HCT116 (cell line): ENCODE data around the gene PDE6G. TPM values are rescaled to one million over a fixed set of nuclear protein-coding genes. Genes with fewer than 3 reads are reported as not detected.

Experiments used
- ATAC-seq: fragments of 200-7000 bp; cut with Tn5 transposase; 2 replicates; pipeline ENCODE4 v1.9.1; 2020; ENCODE audit warnings: mild to moderate bottlenecking, moderate library complexity
- BruUV-seq: library from RNA; stranded (reverse); fragments of 400-500 nt; replicated peaks from 2 replicates; lab custom pipeline; 2021; lab: Mats Ljungman, UMichigan
- CTCF ChIA-PET: fragments of 300-600 bp; sonication (Branson Sonifier 250); formaldehyde crosslinking; loops from one replicate; lab custom pipeline; 2021; ENCODE audit warnings: antibody characterized with exemption; lab: Charles Lee
- POLR2A ChIA-PET: fragments of 300-600, 350-600 bp; sonication (Branson Sonifier 250); formaldehyde crosslinking; loops from one replicate; lab custom pipeline; 2021; ENCODE audit warnings: antibody characterized with exemption; lab: Charles Lee
- RAD21 ChIA-PET, 2 experiments: fragments of 300-600 bp; sonication (Branson Sonifier 250); formaldehyde crosslinking; loops; one replicate each; lab custom pipeline; 2023; ENCODE audit warnings: low total read pairs in 2 of 2; ENCODE audit not compliant: uncharacterized antibody in 2 of 2, unreplicated experiment in 2 of 2, low non-redundant PET in 1 of 2; lab: Charles Lee
- DNase-seq: peaks from one replicate; pipeline ENCODE4 v3.0.0-alpha.2; 2010; ENCODE audit warnings: low read depth, low spot score
- H2AFZ ChIP-seq: fragments of 200-600 bp; shearing (Covaris generic), sonication (generic); 2 replicates; pipeline ENCODE4 v1.6.1; 2017; ENCODE audit warnings: low read depth, mixed run types, mixed read lengths, antibody characterized with exemption, low read length; ENCODE audit not compliant: poor library complexity, severe bottlenecking
- H3K27ac ChIP-seq: 2 replicates; pipeline ENCODE4 v1.5.1; 2012; ENCODE audit warnings: low read depth, low read length
- H3K27me3 ChIP-seq: fragments of 200-600 bp; sonication (generic); 2 replicates; pipeline ENCODE4 v1.6.1; 2016; ENCODE audit warnings: mixed run types, low read length, mixed read lengths; ENCODE audit not compliant: insufficient read depth
- H3K36me3 ChIP-seq, 2 experiments: fragments of 200-500 bp in 1 of 2; fragments of 200-600 bp in 1 of 2; sonication (Bioruptor generic) in 1 of 2; sonication (generic) in 1 of 2; 2 replicates each; pipeline versions ENCODE4 v1.5.1 to v1.6.1; 2014 to 2016; ENCODE audit warnings: low read length in 2 of 2, inconsistent platforms in 1 of 2, mixed read lengths in 1 of 2, mixed run types in 1 of 2; ENCODE audit not compliant: insufficient read depth in 2 of 2, control insufficient read depth in 1 of 2
- H3K4me1 ChIP-seq, 2 experiments: fragments of 200-600 bp in 1 of 2; sonication (generic) in 1 of 2; 2 replicates each; pipeline versions ENCODE4 v1.5.1 to v1.6.1; 2012 to 2017; ENCODE audit warnings: low read length in 2 of 2, inconsistent platforms in 1 of 2, mild to moderate bottlenecking in 1 of 2, mixed read lengths in 1 of 2, mixed run types in 1 of 2, moderate library complexity in 1 of 2; ENCODE audit not compliant: insufficient read depth in 2 of 2, control insufficient read depth in 1 of 2
- H3K4me2 ChIP-seq: fragments of 200-600 bp; sonication (generic); 2 replicates; pipeline ENCODE4 v1.6.1; 2017; ENCODE audit warnings: mixed run types, low read length, mixed read lengths
- H3K4me3 ChIP-seq, 2 experiments: fragments of 200-600 bp in 1 of 2; sonication (generic) in 1 of 2; replicated peaks in 1 of 2; 2 replicates each; pipeline ENCODE4 v1.5.1; 2011 to 2016; ENCODE audit warnings: low read length in 2 of 2, control low read depth in 1 of 2, low read depth in 1 of 2, mild to moderate bottlenecking in 1 of 2, mixed read lengths in 1 of 2, mixed run types in 1 of 2
- H3K79me2 ChIP-seq: fragments of 200-600 bp; sonication (generic); 2 replicates; pipeline ENCODE4 v1.6.1; 2017; ENCODE audit warnings: mild to moderate bottlenecking, mixed run types, low read length, moderate library complexity, mixed read lengths; ENCODE audit not compliant: insufficient read depth
- H3K9ac ChIP-seq: fragments of 200-600 bp; sonication (generic); 2 replicates; pipeline ENCODE4 v1.6.1; 2016; ENCODE audit warnings: low read length, mixed read lengths
- H3K9me2 ChIP-seq: fragments of 200-600 bp; sonication (generic), shearing (Covaris generic); 2 replicates; pipeline ENCODE4 v1.6.1; 2017; ENCODE audit warnings: mixed run types, mild to moderate bottlenecking, moderate library complexity; ENCODE audit not compliant: insufficient read depth
- H3K9me3 ChIP-seq, 2 experiments: fragments of 200-500 bp in 1 of 2; fragments of 200-600 bp in 1 of 2; sonication (Bioruptor generic) in 1 of 2; sonication (generic) in 1 of 2; 2 replicates each; pipeline ENCODE4 v1.6.1; 2014 to 2017; ENCODE audit warnings: low read length in 2 of 2, mixed read lengths in 2 of 2, inconsistent platforms in 1 of 2, low read depth in 1 of 2, mild to moderate bottlenecking in 1 of 2, mixed run types in 1 of 2, moderate library complexity in 1 of 2; ENCODE audit not compliant: control insufficient read depth in 1 of 2, insufficient read depth in 1 of 2
- H4K20me1 ChIP-seq: fragments of 200-600 bp; sonication (generic), shearing (Covaris generic); 2 replicates; pipeline ENCODE4 v1.6.1; 2017; ENCODE audit warnings: mixed run types, mild to moderate bottlenecking, moderate library complexity; ENCODE audit not compliant: insufficient read depth
- CEBPB ChIP-seq: IDR thresholded peaks from 2 replicates; pipeline ENCODE4 v1.6.1; 2012; ENCODE audit warnings: low read depth
- EGR1 ChIP-seq: IDR thresholded peaks from 2 replicates; pipeline ENCODE4 v1.6.1; 2012; ENCODE audit warnings: low read depth
- EZH2 ChIP-seq: fragments of 200-600 bp; sonication (generic); IDR thresholded peaks from 2 replicates; pipeline ENCODE4 v1.6.1; 2017; ENCODE audit warnings: antibody characterized with exemption, mixed run types
- EZH2phosphoT487 ChIP-seq: fragments of 200-600 bp; IDR thresholded peaks from 2 replicates; pipeline ENCODE4 v1.6.1; 2018; ENCODE audit warnings: antibody characterized with exemption, borderline replicate concordance
- FOSL1 ChIP-seq: IDR thresholded peaks from 2 replicates; pipeline ENCODE4 v1.6.1; 2012; ENCODE audit warnings: low read depth
- POLR2A ChIP-seq: IDR thresholded peaks from 2 replicates; pipeline ENCODE4 v1.7.0; 2011; ENCODE audit warnings: borderline replicate concordance; ENCODE audit not compliant: insufficient read depth, insufficient read length; ENCODE audit errors: extremely low read depth
- POLR2AphosphoS5 ChIP-seq: IDR thresholded peaks from 2 replicates; pipeline ENCODE4 v1.6.1; 2011; ENCODE audit warnings: mild to moderate bottlenecking, low read depth, low read length, moderate library complexity
- SIN3A ChIP-seq: IDR thresholded peaks from 2 replicates; pipeline ENCODE4 v1.6.1; 2012; ENCODE audit warnings: low read depth
- SRF ChIP-seq: IDR thresholded peaks from 2 replicates; pipeline ENCODE4 v1.6.1; 2012; ENCODE audit warnings: low read depth
- ZFX ChIP-seq: fragments of 450-650 bp; IDR thresholded peaks from 2 replicates; pipeline ENCODE4 v1.6.1; 2017
- ZNF274 ChIP-seq: fragments of 200-500 bp; sonication (Bioruptor generic); IDR thresholded peaks from 2 replicates; pipeline ENCODE4 v1.6.1; 2014; ENCODE audit warnings: mild to moderate bottlenecking, low read depth, low read length, inconsistent platforms
- intact Hi-C: fragments of 100-400 bp; cut with micrococcal nuclease; formaldehyde crosslinking; loops from 2 replicates; pipeline ENCODE4 v1.10.0; 2022
- total RNA-seq: library from RNA; stranded (reverse); gene quantifications from one replicate; pipeline ENCODE4 v1.2.1, GENCODE V29; 2021; ENCODE audit not compliant: unreplicated experiment
- TF ChIP-seq, protein P1 (sequence below): IDR thresholded peaks from 2 replicates; pipeline ENCODE4 v1.6.1; 2012
- TF ChIP-seq, protein P2 (sequence below): IDR thresholded peaks from 2 replicates; pipeline ENCODE4 v1.6.1; 2011; ENCODE audit warnings: mild to moderate bottlenecking, low read length, moderate library complexity; ENCODE audit not compliant: insufficient replicate concordance; ENCODE audit errors: extremely low read depth
- TF ChIP-seq, protein P3 (sequence below), 3 experiments: fragments of 200-600 bp in 1 of 3; sonication (generic) in 1 of 3; IDR thresholded peaks in 2 of 3; conservative IDR thresholded peaks in 1 of 3; 2 replicates each; pipeline ENCODE4 v1.5.1; 2012 to 2017; ENCODE audit warnings: low read depth in 2 of 3, low read length in 2 of 3, antibody characterized with exemption in 1 of 3, borderline replicate concordance in 1 of 3, control low read depth in 1 of 3, mild to moderate bottlenecking in 1 of 3, mixed read lengths in 1 of 3, mixed run types in 1 of 3, moderate library complexity in 1 of 3; ENCODE audit not compliant: insufficient read depth in 1 of 3
- TF ChIP-seq, protein P4 (sequence below): IDR thresholded peaks from 2 replicates; pipeline ENCODE4 v1.6.1; 2012
- TF ChIP-seq, protein P5 (sequence below): IDR thresholded peaks from 2 replicates; pipeline ENCODE4 v1.6.1; 2012; ENCODE audit warnings: low read depth

PDE6G gene
- total RNA-seq, 1 experiment from 2014 or later, result not detected

DNA sequence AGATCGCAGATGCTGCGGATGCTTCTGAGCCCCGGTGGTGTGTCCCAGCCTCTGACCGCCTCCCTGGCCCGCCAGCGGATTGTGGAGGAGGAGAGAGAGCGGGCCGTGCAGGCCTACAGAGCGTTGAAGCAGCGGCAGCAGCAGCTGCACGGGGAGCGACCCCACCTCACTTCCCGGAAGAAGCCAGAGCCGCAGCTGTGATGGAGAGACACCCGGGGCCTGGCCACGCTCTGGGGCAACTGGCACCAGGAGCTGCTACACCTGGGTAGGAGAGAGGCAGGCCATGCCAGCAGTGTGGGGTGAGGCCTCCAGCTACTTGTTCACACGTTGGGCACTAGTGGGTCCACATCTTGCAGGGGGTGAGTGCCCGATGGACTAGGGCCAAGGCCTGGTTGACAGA is 16.2 kb upstream of the PDE6G start:
- H3K36me3 ChIP-seq, result peaks cover 40 to 59% of the 10 kb centered on the region in 2 experiments
- ATAC-seq (no peak), DNase-seq (no peak)
- H3K4me3 ChIP-seq, result no peak overlapping the region
- H3K9me3 ChIP-seq, result no peaks in the 10 kb centered on the region
- H3K9me2 ChIP-seq, result no peaks in the 10 kb centered on the region
- H2AFZ ChIP-seq, result no peak overlapping the region
- H3K79me2 ChIP-seq, result peaks cover 53% of the 10 kb centered on the region
- H4K20me1 ChIP-seq, result peaks cover 3% of the 10 kb centered on the region; the same call in 1 of the 2 replicates
- ChIA-PET RAD21 (no interaction called here), POLR2A (interaction anchor here (0.7 kb wide), 1 partner anchor 11 kb away, joined by 3 read pairs; the partner anchor contains the start of genes ARL16 and HGS), CTCF (no interaction called here)
- H3K27me3 ChIP-seq, result no peaks in the 10 kb centered on the region
- no peak overlapping the region for H3K27ac ChIP-seq
- BruUV-seq, result no TSS peak
- no peak overlapping the region for H3K9ac ChIP-seq
- no peak overlapping the region for H3K4me2 ChIP-seq
- peaks cover 9% of the 10 kb centered on the region in 2 experiments for H3K4me1 ChIP-seq
- no peak for TF ChIP-seq ZFX
- no peak for TF ChIP-seq ZNF274
- TF ChIP-seq, protein P1, sequence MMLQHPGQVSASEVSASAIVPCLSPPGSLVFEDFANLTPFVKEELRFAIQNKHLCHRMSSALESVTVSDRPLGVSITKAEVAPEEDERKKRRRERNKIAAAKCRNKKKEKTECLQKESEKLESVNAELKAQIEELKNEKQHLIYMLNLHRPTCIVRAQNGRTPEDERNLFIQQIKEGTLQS, result no peak
- no peak for TF ChIP-seq POLR2A
- no peak for TF ChIP-seq SRF
- no peak for TF ChIP-seq FOSL1
- TF ChIP-seq EZH2, result no peak
- no peak for TF ChIP-seq POLR2AphosphoS5
- TF ChIP-seq, protein P2, sequence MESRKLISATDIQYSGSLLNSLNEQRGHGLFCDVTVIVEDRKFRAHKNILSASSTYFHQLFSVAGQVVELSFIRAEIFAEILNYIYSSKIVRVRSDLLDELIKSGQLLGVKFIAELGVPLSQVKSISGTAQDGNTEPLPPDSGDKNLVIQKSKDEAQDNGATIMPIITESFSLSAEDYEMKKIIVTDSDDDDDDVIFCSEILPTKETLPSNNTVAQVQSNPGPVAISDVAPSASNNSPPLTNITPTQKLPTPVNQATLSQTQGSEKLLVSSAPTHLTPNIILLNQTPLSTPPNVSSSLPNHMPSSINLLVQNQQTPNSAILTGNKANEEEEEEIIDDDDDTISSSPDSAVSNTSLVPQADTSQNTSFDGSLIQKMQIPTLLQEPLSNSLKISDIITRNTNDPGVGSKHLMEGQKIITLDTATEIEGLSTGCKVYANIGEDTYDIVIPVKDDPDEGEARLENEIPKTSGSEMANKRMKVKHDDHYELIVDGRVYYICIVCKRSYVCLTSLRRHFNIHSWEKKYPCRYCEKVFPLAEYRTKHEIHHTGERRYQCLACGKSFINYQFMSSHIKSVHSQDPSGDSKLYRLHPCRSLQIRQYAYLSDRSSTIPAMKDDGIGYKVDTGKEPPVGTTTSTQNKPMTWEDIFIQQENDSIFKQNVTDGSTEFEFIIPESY, result no peak
- TF ChIP-seq EZH2phosphoT487, result no peak
- TF ChIP-seq EGR1, result no peak
- TF ChIP-seq, protein P3, sequence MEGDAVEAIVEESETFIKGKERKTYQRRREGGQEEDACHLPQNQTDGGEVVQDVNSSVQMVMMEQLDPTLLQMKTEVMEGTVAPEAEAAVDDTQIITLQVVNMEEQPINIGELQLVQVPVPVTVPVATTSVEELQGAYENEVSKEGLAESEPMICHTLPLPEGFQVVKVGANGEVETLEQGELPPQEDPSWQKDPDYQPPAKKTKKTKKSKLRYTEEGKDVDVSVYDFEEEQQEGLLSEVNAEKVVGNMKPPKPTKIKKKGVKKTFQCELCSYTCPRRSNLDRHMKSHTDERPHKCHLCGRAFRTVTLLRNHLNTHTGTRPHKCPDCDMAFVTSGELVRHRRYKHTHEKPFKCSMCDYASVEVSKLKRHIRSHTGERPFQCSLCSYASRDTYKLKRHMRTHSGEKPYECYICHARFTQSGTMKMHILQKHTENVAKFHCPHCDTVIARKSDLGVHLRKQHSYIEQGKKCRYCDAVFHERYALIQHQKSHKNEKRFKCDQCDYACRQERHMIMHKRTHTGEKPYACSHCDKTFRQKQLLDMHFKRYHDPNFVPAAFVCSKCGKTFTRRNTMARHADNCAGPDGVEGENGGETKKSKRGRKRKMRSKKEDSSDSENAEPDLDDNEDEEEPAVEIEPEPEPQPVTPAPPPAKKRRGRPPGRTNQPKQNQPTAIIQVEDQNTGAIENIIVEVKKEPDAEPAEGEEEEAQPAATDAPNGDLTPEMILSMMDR (IDR thresholded peaks at IDR 0.05 in 2 of 3, conservative IDR thresholded peaks at IDR 0.05 in 1 of 3; ENCODE audit: borderline replicate concordance in 1 of 3, insufficient read depth in 1 of 3, low read depth in 2 of 3, low read length in 2 of 3), result no peak
- TF ChIP-seq, protein P4, sequence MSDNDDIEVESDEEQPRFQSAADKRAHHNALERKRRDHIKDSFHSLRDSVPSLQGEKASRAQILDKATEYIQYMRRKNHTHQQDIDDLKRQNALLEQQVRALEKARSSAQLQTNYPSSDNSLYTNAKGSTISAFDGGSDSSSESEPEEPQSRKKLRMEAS, result no peak
- TF ChIP-seq SIN3A, result no peak
- TF ChIP-seq CEBPB, result no peak
- TF ChIP-seq, protein P5, sequence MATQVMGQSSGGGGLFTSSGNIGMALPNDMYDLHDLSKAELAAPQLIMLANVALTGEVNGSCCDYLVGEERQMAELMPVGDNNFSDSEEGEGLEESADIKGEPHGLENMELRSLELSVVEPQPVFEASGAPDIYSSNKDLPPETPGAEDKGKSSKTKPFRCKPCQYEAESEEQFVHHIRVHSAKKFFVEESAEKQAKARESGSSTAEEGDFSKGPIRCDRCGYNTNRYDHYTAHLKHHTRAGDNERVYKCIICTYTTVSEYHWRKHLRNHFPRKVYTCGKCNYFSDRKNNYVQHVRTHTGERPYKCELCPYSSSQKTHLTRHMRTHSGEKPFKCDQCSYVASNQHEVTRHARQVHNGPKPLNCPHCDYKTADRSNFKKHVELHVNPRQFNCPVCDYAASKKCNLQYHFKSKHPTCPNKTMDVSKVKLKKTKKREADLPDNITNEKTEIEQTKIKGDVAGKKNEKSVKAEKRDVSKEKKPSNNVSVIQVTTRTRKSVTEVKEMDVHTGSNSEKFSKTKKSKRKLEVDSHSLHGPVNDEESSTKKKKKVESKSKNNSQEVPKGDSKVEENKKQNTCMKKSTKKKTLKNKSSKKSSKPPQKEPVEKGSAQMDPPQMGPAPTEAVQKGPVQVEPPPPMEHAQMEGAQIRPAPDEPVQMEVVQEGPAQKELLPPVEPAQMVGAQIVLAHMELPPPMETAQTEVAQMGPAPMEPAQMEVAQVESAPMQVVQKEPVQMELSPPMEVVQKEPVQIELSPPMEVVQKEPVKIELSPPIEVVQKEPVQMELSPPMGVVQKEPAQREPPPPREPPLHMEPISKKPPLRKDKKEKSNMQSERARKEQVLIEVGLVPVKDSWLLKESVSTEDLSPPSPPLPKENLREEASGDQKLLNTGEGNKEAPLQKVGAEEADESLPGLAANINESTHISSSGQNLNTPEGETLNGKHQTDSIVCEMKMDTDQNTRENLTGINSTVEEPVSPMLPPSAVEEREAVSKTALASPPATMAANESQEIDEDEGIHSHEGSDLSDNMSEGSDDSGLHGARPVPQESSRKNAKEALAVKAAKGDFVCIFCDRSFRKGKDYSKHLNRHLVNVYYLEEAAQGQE, result no peak
- intact Hi-C loops, result no loop called here
